Sigmoid colon (tissue), 7 donors: ENCODE data around the gene TMED5. TPM values are rescaled to one million over a fixed set of nuclear protein-coding genes. Genes with fewer than 3 reads are reported as not detected.

Source experiments
- DNase-seq: peaks from one replicate; pipeline ENCODE4 v3.0.0-alpha.2; 2019
- H3K27ac ChIP-seq, 4 donors: fragments of 200-600 bp; sonication (generic); one replicate each; pipeline ENCODE4 v1.5.1; 2016 to 2019; ENCODE audit warnings: mild to moderate bottlenecking in 1 of 4
- H3K27me3 ChIP-seq, 3 donors: fragments of 200-600 bp; sonication (generic); one replicate each; pipeline ENCODE4 v1.5.1; 2019; ENCODE audit warnings: mild to moderate bottlenecking in 1 of 3
- H3K36me3 ChIP-seq, 4 donors: fragments of 200-600 bp; sonication (generic); one replicate each; pipeline ENCODE4 v1.5.1; 2016 to 2019
- H3K4me1 ChIP-seq, 4 donors: fragments of 200-600 bp; sonication (generic); one replicate each; pipeline ENCODE4 v1.5.1; 2017 to 2019
- H3K4me3 ChIP-seq, 4 donors: fragments of 200-600 bp; sonication (generic); one replicate each; pipeline ENCODE4 v1.5.1; 2017 to 2019; ENCODE audit warnings: mild to moderate bottlenecking in 2 of 4, moderate library complexity in 1 of 4
- H3K9me3 ChIP-seq, 4 donors: fragments of 200-600 bp in 3 of 4; sonication (generic) in 3 of 4; one replicate each; pipeline versions ENCODE4 v1.5.1 to v1.6.1; 2013 to 2019
- EP300 ChIP-seq, 4 donors: sonication (generic); formaldehyde crosslinking; IDR thresholded peaks; one replicate each; pipeline ENCODE4 v1.6.1; 2017; ENCODE audit warnings: antibody characterized with exemption in 4 of 4
- POLR2A ChIP-seq, 2 donors: fragments of 450-650 bp; IDR thresholded peaks; one replicate each; pipeline ENCODE4 v1.6.1; 2016; ENCODE audit warnings: antibody characterized with exemption in 2 of 2, mild to moderate bottlenecking in 2 of 2, moderate library complexity in 2 of 2
- POLR2AphosphoS5 ChIP-seq, 4 donors: sonication (generic); formaldehyde crosslinking; IDR thresholded peaks; one replicate each; pipeline ENCODE4 v1.6.1; 2017; ENCODE audit warnings: antibody characterized with exemption in 4 of 4
- WGBS, 2 donors: extraction: QIAGEN DNeasy Blood & Tissue Kit; methylation state at CpG; one replicate each; pipeline ENCODE4 v1.1.7; 2013; 5-methylcytosine and 5-hydroxymethylcytosine counted together
- intact Hi-C: fragments of 100-400 bp; cut with DNase I; formaldehyde crosslinking; loops from one replicate; pipeline ENCODE4 v1.15.1; 2023
- polyA plus RNA-seq, 3 donors: library from polyadenylated mRNA; stranded (reverse); fragments of 200-250 nt; gene quantifications; one replicate each; pipeline ENCODE4 v1.2.3, GENCODE V29; 2013
- total RNA-seq, 4 donors: library from RNA; depleted of rRNA; stranded (reverse); fragments of >200 nt; gene quantifications; one replicate each; pipeline ENCODE4 v1.1.0, GENCODE V29; 2016
- TF ChIP-seq, protein P1 (sequence below), 4 experiments: fragments of 450-650 bp in 3 of 4; fragments of 200-600 bp in 1 of 4; IDR thresholded peaks; one replicate each; pipeline ENCODE4 v1.5.1; 2016 to 2019; ENCODE audit warnings: antibody characterized with exemption in 4 of 4, mild to moderate bottlenecking in 3 of 4, moderate library complexity in 2 of 4
- donor health status: healthy with polysubstance abuse.
- donor health status: Bipolar disorder and iron deficiency.
- donor health status: healthy.

Gene TMED5
- total and polyA plus RNA-seq, 7 donors, result 9.0 to 59.7 (median 41.0) TPM

DNA sequence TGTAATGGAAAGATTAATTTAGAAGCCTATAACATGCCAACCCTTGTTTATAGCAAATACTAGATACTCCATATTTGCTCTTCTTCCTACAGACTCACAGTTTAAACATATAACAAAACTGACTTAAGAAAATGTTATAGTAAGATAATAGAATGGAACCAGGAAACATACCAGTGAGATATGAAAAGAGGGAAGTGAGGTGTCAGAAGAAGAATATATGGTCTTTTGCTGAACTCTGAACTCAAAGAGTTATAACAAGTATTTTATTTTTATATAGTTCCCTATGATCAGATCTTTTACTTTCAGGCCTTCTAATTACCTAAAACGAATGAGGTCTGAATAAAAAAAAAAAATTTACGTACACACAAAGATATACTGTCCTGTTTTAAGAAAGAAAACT is 20.9 kb downstream of the TMED5 start:
- 17 to 55% methylated on average over 2 of the region's 2 CpGs for WGBS, 2 donors
- intact Hi-C loops, result no loop called here

DNA sequence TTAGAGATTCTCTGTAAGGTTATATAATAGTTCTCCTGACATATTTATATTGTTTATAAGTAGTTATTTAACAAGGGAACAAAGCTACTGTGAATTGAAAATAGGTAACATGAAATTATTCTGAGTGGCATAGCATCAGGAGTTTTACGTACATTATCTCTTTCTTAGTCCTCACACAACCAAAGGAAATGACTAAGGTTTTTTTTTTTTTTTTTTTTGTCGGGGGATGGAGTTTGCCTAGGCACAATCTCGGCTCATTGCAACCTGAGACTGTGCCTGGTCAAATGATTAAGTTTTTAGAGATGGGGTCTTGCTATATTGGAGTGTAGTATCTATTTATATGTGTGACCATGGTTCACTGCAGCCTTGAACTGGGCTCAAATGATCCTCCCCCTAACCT is 24.9 kb downstream of the TMED5 start:
- H3K9me3 ChIP-seq, result no peaks in the 10 kb centered on the region
- intact Hi-C loops, result no loop called here
- no peaks in the 10 kb centered on the region for H3K27me3 ChIP-seq
- peaks cover 0 to 11% (median 2%) of the 10 kb centered on the region in 4 donors for H3K4me1 ChIP-seq
- H3K36me3 ChIP-seq, result peaks cover 0 to 70% (median 5%) of the 10 kb centered on the region in 4 donors
- H3K4me3 ChIP-seq, result no peak overlapping the region
- DNase-seq, result no peak
- no peak overlapping the region for H3K27ac ChIP-seq
- 67 to 84% methylated on average over 3 of the region's 3 CpGs for WGBS, 2 donors
- TF ChIP-seq POLR2AphosphoS5 (IDR thresholded peaks at IDR 0.05), result no peak
- TF ChIP-seq POLR2A (IDR thresholded peaks at IDR 0.05), result no peak
- no peak for TF ChIP-seq EP300 (IDR thresholded peaks at IDR 0.05)
- TF ChIP-seq, protein P1, sequence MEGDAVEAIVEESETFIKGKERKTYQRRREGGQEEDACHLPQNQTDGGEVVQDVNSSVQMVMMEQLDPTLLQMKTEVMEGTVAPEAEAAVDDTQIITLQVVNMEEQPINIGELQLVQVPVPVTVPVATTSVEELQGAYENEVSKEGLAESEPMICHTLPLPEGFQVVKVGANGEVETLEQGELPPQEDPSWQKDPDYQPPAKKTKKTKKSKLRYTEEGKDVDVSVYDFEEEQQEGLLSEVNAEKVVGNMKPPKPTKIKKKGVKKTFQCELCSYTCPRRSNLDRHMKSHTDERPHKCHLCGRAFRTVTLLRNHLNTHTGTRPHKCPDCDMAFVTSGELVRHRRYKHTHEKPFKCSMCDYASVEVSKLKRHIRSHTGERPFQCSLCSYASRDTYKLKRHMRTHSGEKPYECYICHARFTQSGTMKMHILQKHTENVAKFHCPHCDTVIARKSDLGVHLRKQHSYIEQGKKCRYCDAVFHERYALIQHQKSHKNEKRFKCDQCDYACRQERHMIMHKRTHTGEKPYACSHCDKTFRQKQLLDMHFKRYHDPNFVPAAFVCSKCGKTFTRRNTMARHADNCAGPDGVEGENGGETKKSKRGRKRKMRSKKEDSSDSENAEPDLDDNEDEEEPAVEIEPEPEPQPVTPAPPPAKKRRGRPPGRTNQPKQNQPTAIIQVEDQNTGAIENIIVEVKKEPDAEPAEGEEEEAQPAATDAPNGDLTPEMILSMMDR (IDR thresholded peaks at IDR 0.05), result no peak

More for the DNA sequence above, 20.9 kb downstream of the TMED5 start:
- TF ChIP-seq POLR2AphosphoS5 (IDR thresholded peaks at IDR 0.05) (no peak), POLR2A (IDR thresholded peaks at IDR 0.05) (no peak), EP300 (IDR thresholded peaks at IDR 0.05) (no peak)
- TF ChIP-seq, protein P1 (IDR thresholded peaks at IDR 0.05), result no peak
- DNase-seq, result no peak
- no peaks in the 10 kb centered on the region for H3K27me3 ChIP-seq
- no peak overlapping the region for H3K4me3 ChIP-seq
- H3K27ac ChIP-seq, result no peak overlapping the region
- H3K36me3 ChIP-seq, result peaks cover 0 to 51% (median 5%) of the 10 kb centered on the region in 4 donors
- no peaks in the 10 kb centered on the region for H3K9me3 ChIP-seq
- H3K4me1 ChIP-seq, result peaks cover 0 to 11% (median 2%) of the 10 kb centered on the region in 4 donors

DNA sequence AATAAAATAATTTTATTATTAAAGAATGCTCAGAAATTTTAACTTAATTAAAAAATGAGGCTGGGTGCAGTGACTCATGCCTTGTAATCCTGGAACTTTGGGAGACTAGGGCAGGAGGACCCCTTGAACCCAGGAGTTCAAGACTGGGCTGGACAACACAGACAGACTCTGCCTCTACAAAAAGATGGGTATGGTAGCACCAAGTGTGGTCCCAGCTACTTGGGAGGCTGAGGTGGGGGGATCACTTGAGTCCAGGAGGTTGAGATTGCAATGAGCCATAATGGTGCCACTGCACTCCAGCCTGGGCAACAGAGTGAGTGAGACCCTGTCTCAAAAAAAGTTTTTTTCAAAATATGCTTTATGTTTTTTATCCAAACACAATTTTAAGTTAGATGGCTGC is 25.3 kb downstream of the TMED5 start:
- H3K4me1 ChIP-seq, result peaks cover 0 to 11% (median 2%) of the 10 kb centered on the region in 4 donors
- intact Hi-C loops, result no loop called here
- no peaks in the 10 kb centered on the region for H3K27me3 ChIP-seq
- TF ChIP-seq EP300 (IDR thresholded peaks at IDR 0.05) (no peak), POLR2A (IDR thresholded peaks at IDR 0.05) (no peak), POLR2AphosphoS5 (IDR thresholded peaks at IDR 0.05) (no peak)
- TF ChIP-seq, protein P1 (IDR thresholded peaks at IDR 0.05), result no peak
- no peak overlapping the region for H3K27ac ChIP-seq
- H3K36me3 ChIP-seq, result peaks cover 0 to 71% (median 5%) of the 10 kb centered on the region in 4 donors
- H3K4me3 ChIP-seq, result no peak overlapping the region
- DNase-seq, result no peak
- H3K9me3 ChIP-seq, result no peaks in the 10 kb centered on the region

DNA sequence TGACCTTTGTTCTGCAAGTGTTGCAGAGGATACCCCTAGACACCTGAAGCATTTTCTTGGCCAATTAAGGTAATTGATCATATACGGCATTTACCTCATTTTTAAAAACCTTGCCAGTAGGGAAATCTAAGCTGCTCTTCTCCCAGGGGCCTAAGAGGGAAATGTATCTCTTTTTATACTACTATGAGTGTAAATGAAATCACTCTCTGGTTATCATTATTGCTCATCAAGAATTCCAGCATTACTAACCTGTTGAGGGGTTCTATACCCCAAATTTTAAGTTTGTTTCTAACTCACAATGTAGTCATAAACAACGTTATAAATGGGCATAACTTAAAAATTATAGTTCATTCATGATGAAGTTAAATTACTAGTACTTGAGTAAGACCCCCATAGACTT is 27.4 kb downstream of the TMED5 start:
- TF ChIP-seq, protein P1 (IDR thresholded peaks at IDR 0.05), result no peak
- TF ChIP-seq EP300 (IDR thresholded peaks at IDR 0.05) (no peak), POLR2AphosphoS5 (IDR thresholded peaks at IDR 0.05) (no peak), POLR2A (IDR thresholded peaks at IDR 0.05) (no peak)
- no peak overlapping the region for H3K27ac ChIP-seq
- intact Hi-C loops, result no loop called here
- peaks cover 0 to 67% (median 5%) of the 10 kb centered on the region in 4 donors for H3K36me3 ChIP-seq
- no peak for DNase-seq
- H3K27me3 ChIP-seq, result no peaks in the 10 kb centered on the region
- H3K4me1 ChIP-seq, result peaks cover 0 to 11% (median 2%) of the 10 kb centered on the region in 4 donors
- WGBS, 2 donors, result 85 to 94% methylated on average over 2 of the region's 2 CpGs
- H3K4me3 ChIP-seq, result no peak overlapping the region
- H3K9me3 ChIP-seq, result no peaks in the 10 kb centered on the region

DNA sequence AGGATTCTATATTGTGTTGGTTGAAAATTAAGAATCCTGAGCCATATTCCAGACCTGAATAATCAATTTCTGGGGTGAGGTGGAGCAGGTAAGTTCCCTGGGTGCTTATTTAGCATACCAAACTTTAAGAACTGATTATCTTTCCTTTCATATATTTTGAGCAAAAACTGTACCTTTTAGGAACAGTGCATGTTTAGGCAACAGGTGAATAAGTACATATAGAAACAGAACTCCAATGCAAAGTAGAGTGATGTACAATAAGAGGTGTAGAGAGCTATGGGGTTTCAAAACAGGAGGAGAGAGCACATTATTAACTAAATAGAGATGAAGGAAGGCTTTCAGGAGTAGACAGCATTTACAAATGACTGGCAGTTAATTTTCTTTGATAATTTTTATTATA is 28.7 kb downstream of the TMED5 start:
- peaks cover 0 to 11% (median 2%) of the 10 kb centered on the region in 4 donors for H3K4me1 ChIP-seq
- H3K36me3 ChIP-seq, result peaks cover 0 to 57% (median 2%) of the 10 kb centered on the region in 4 donors
- no peaks in the 10 kb centered on the region for H3K9me3 ChIP-seq
- DNase-seq, result no peak
- no peak overlapping the region for H3K4me3 ChIP-seq
- no peak for TF ChIP-seq POLR2AphosphoS5 (IDR thresholded peaks at IDR 0.05)
- TF ChIP-seq EP300 (IDR thresholded peaks at IDR 0.05), result no peak
- TF ChIP-seq POLR2A (IDR thresholded peaks at IDR 0.05), result no peak
- TF ChIP-seq, protein P1 (IDR thresholded peaks at IDR 0.05), result no peak
- no peak overlapping the region for H3K27ac ChIP-seq
- H3K27me3 ChIP-seq, result no peaks in the 10 kb centered on the region
- intact Hi-C loops, result no loop called here
